Endodermal cell (in vitro differentiated cells): ENCODE data around the gene TYSND1. TPM values are rescaled to one million over a fixed set of nuclear protein-coding genes. Genes with fewer than 3 reads are reported as not detected.

ENCODE experiments used
- DNase-seq: peaks from one replicate; pipeline ENCODE4 v3.0.0-alpha.2; 2017
- H3K27ac ChIP-seq: 2 replicates; pipeline ENCODE4 v1.5.1; 2013; ENCODE audit warnings: mild to moderate bottlenecking, low read depth, low read length, moderate library complexity
- H3K27me3 ChIP-seq: 2 replicates; pipeline ENCODE4 v1.6.1; 2013; ENCODE audit warnings: mild to moderate bottlenecking, low read length, moderate library complexity; ENCODE audit not compliant: insufficient read depth, control insufficient read depth, poor library complexity, severe bottlenecking
- H3K36me3 ChIP-seq: 2 replicates; pipeline ENCODE4 v1.7.0; 2013; ENCODE audit warnings: mild to moderate bottlenecking, low read length, moderate library complexity; ENCODE audit not compliant: control insufficient read depth, insufficient read depth
- H3K4me1 ChIP-seq: one replicate; pipeline ENCODE4 v1.7.0; 2013; ENCODE audit warnings: low read length; ENCODE audit not compliant: control insufficient read depth, insufficient read depth
- H3K4me3 ChIP-seq: 2 replicates; pipeline ENCODE4 v1.5.1; 2013; ENCODE audit warnings: mild to moderate bottlenecking, low read length, moderate library complexity
- H3K9ac ChIP-seq: 2 replicates; pipeline ENCODE4 v1.6.1; 2013; ENCODE audit warnings: mild to moderate bottlenecking, low read length, moderate library complexity; ENCODE audit not compliant: poor library complexity, severe bottlenecking; ENCODE audit errors: extremely low read depth
- H3K9me3 ChIP-seq: 2 replicates; pipeline ENCODE4 v1.6.1; 2013; ENCODE audit warnings: mild to moderate bottlenecking, low read length, moderate library complexity; ENCODE audit not compliant: control insufficient read depth
- H3K27ac Mint-ChIP-seq: 2 replicates; pipeline ENCODE4 v1.8.0; 2020; ENCODE audit warnings: mixed read lengths
- H3K27me3 Mint-ChIP-seq: 2 replicates; pipeline ENCODE4 v1.8.0; 2021; ENCODE audit warnings: mild to moderate bottlenecking, mixed read lengths; ENCODE audit not compliant: insufficient read depth
- H3K36me3 Mint-ChIP-seq: 2 replicates; pipeline ENCODE4 v1.8.0; 2020; ENCODE audit warnings: low read depth, mixed read lengths
- H3K4me1 Mint-ChIP-seq: 2 replicates; pipeline ENCODE4 v1.8.0; 2020; ENCODE audit warnings: mixed read lengths
- H3K4me3 Mint-ChIP-seq: 2 replicates; pipeline ENCODE4 v1.8.0; 2020; ENCODE audit warnings: mild to moderate bottlenecking, moderate library complexity, mixed read lengths
- H3K9me3 Mint-ChIP-seq: 2 replicates; pipeline ENCODE4 v1.8.0; 2020; ENCODE audit warnings: mild to moderate bottlenecking, mixed read lengths
- CTCF ChIP-seq: fragments of 200-600 bp; sonication (generic); conservative IDR thresholded peaks from 2 replicates; pipeline ENCODE4 v1.5.0; 2021; ENCODE audit warnings: antibody characterized with exemption, mild to moderate bottlenecking
- WGBS, 2 experiments: methylation state at CpG; one replicate each; pipeline versions ENCODE4 v1.1.5 to v1.1.7; 2013; ENCODE audit warnings: missing lambda C conversion rate in 2 of 2, mixed read lengths in 1 of 2; ENCODE audit not compliant: insufficient coverage in 1 of 2, insufficient read length in 1 of 2; 5-methylcytosine and 5-hydroxymethylcytosine counted together
- total RNA-seq, 2 donors: library from RNA; stranded (reverse); fragmentation: NEBNext Ultra II Directional in 1 of 2; extraction: Animal tissue kit (Norgen Biotek cat#: 25700) in 1 of 2; gene quantifications; 2 replicates in 1 of 2; 3 replicates in 1 of 2; pipeline ENCODE4 v1.2.1, GENCODE V29; 2021

Gene TYSND1
- total RNA-seq, 2 donors from 2014 or later, result 13.1 to 13.6 TPM

- H3K4me1 ChIP-seq, result no peaks in the 10 kb centered on the region
- Mint-ChIP-seq H3K9me3 (no peaks in the 10 kb centered on the region), H3K27ac (no peak overlapping the region), H3K27me3 (no peaks in the 10 kb centered on the region), H3K4me1 (peaks cover 2% of the 10 kb centered on the region), H3K36me3 (no peaks in the 10 kb centered on the region), H3K4me3 (no peak overlapping the region)
- H3K36me3 ChIP-seq, result no peaks in the 10 kb centered on the region
- DNase-seq, result no peak
- no peak overlapping the region for H3K27ac ChIP-seq
- TF ChIP-seq CTCF, result no peak
- H3K9me3 ChIP-seq, result no peaks in the 10 kb centered on the region
- H3K4me3 ChIP-seq, result no peak overlapping the region
- peaks cover 12% of the 10 kb centered on the region for H3K27me3 ChIP-seq
- no peak overlapping the region for H3K9ac ChIP-seq
- WGBS, 2 experiments, result 86 to 90% methylated on average over 4 to 5 of the region's 5 CpGs
Observed at GRCh38 chr10:70190581-70190980, 44.1 kb upstream of the TYSND1 start.

GRCh38 chr10:70190102-70190501 is 43.6 kb upstream of the TYSND1 start:
- Histone ChIP-seq H3K4me1 (no peaks in the 10 kb centered on the region), H3K27ac (no peak overlapping the region), H3K27me3 (peaks cover 12% of the 10 kb centered on the region), H3K9ac (no peak overlapping the region), H3K9me3 (no peaks in the 10 kb centered on the region), H3K4me3 (no peak overlapping the region), H3K36me3 (no peaks in the 10 kb centered on the region)
- H3K27ac Mint-ChIP-seq, result no peak overlapping the region
- TF ChIP-seq CTCF, result no peak
- H3K4me3 Mint-ChIP-seq, result no peak overlapping the region
- H3K27me3 Mint-ChIP-seq, result peaks cover 5% of the 10 kb centered on the region
- H3K36me3 Mint-ChIP-seq, result no peaks in the 10 kb centered on the region
- DNase-seq, result no peak
- H3K9me3 Mint-ChIP-seq, result no peaks in the 10 kb centered on the region
- 87 to 94% methylated on average over 8 of the region's 8 CpGs for WGBS, 2 experiments
- peaks cover 2% of the 10 kb centered on the region for H3K4me1 Mint-ChIP-seq

DNA sequence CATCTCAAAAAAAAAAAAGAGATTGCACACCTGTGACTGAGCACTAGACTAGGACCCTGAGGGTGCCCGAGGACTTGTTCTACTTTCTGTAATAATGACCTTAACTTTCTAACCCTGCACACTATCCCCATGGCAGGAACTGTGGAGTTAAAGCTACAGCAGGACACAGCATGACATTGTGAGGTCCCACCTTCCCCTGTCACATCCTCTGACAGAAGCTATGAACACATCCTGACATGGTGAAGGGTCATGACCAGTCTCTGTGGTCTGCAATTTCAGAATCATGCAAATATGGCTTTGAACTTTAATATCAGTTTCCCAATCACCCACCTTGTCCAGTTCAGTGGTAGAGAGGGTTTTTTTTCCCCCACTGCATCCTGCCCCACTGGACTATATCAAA is 42.3 kb upstream of the TYSND1 start:
- H3K27me3 Mint-ChIP-seq, result peaks cover 12% of the 10 kb centered on the region
- Histone ChIP-seq H3K4me1 (no peaks in the 10 kb centered on the region), H3K27ac (no peak overlapping the region), H3K9ac (no peak overlapping the region), H3K36me3 (no peaks in the 10 kb centered on the region), H3K9me3 (no peaks in the 10 kb centered on the region), H3K4me3 (no peak overlapping the region), H3K27me3 (peaks cover 21% of the 10 kb centered on the region)
- WGBS, 2 experiments, result 80 to 90% methylated on average over 1 of the region's 1 CpG
- peaks cover 2% of the 10 kb centered on the region for H3K4me1 Mint-ChIP-seq
- no peaks in the 10 kb centered on the region for H3K9me3 Mint-ChIP-seq
- no peak overlapping the region for H3K4me3 Mint-ChIP-seq
- no peak overlapping the region for H3K27ac Mint-ChIP-seq
- DNase-seq, result no peak
- no peak for TF ChIP-seq CTCF
- H3K36me3 Mint-ChIP-seq, result no peaks in the 10 kb centered on the region
